HEK293 (cell line): ENCODE measurements around the gene GPER1.

ENCODE experiments used
- CTCF ChIA-PET: fragments of 350-600 bp; formaldehyde crosslinking; extraction: SDS; loops from one replicate; lab custom pipeline; 2021; ENCODE audit warnings: antibody characterized with exemption; lab: Yijun Ruan, JAX
- POLR2A ChIA-PET: fragments of 300-600 bp; formaldehyde crosslinking; extraction: SDS; loops from one replicate; lab custom pipeline; 2020; ENCODE audit warnings: antibody characterized with exemption, inconsistent platforms; lab: Yijun Ruan, JAX
- H3K27ac ChIP-seq: fragments of 200-500 bp; sonication (Bioruptor generic); 2 replicates; pipeline ENCODE4 v1.5.1; 2014; ENCODE audit warnings: low read depth, low read length, control low read depth, inconsistent platforms; ENCODE audit errors: extremely low read depth
- H3K36me3 ChIP-seq, 2 experiments: fragments of 200-500 bp in 1 of 2; sonication (Bioruptor generic) in 1 of 2; 1 replicate in 1 of 2; 2 replicates in 1 of 2; pipeline ENCODE4 v1.5.1; 2014 to 2017; ENCODE audit warnings: inconsistent platforms in 2 of 2, low read length in 2 of 2; ENCODE audit not compliant: control insufficient read depth in 2 of 2, insufficient read depth in 1 of 2
- H3K4me1 ChIP-seq: fragments of 200-500 bp; sonication (Bioruptor generic); 2 replicates; pipeline ENCODE4 v1.5.1; 2014; ENCODE audit warnings: mild to moderate bottlenecking, low read length, inconsistent platforms; ENCODE audit not compliant: control insufficient read depth, insufficient read depth
- H3K4me3 ChIP-seq: 2 replicates; pipeline ENCODE4 v1.5.1; 2011; ENCODE audit warnings: low read depth, mild to moderate bottlenecking, control low read depth, low read length, moderate library complexity
- H3K9me3 ChIP-seq: fragments of 200-500 bp; sonication (Bioruptor generic); 2 replicates; pipeline ENCODE4 v1.5.1; 2014; ENCODE audit warnings: low read depth, low read length, inconsistent platforms; ENCODE audit not compliant: control insufficient read depth, insufficient read depth
- FEZF1 ChIP-seq: fragments of 450-650 bp; formaldehyde crosslinking; IDR thresholded peaks from 2 replicates; pipeline ENCODE4 v1.5.1; 2016; ENCODE audit warnings: missing biosample characterization, missing genetic modification characterization
- GLIS2 ChIP-seq: fragments of 450-650 bp; formaldehyde crosslinking; IDR thresholded peaks from 2 replicates; pipeline ENCODE4 v1.5.1; 2016; ENCODE audit warnings: missing biosample characterization, missing genetic modification characterization
- HOXA7 ChIP-seq: sonication (generic); formaldehyde crosslinking; IDR thresholded peaks from 2 replicates; pipeline ENCODE4 v1.8.1; 2022; ENCODE audit warnings: missing genetic modification reagents, borderline replicate concordance
- INSM2 ChIP-seq: fragments of 450-650 bp; formaldehyde crosslinking; IDR thresholded peaks from 2 replicates; pipeline ENCODE4 v1.5.1; 2016; ENCODE audit warnings: missing biosample characterization, missing genetic modification characterization
- OSR2 ChIP-seq: fragments of 450-650 bp; formaldehyde crosslinking; IDR thresholded peaks from 2 replicates; pipeline ENCODE4 v1.5.1; 2016; ENCODE audit warnings: missing biosample characterization, missing genetic modification characterization
- SCRT2 ChIP-seq: fragments of 450-650 bp; formaldehyde crosslinking; IDR thresholded peaks from 2 replicates; pipeline ENCODE4 v1.5.1; 2016; ENCODE audit warnings: missing biosample characterization, missing genetic modification characterization
- TRIM28 ChIP-seq: IDR thresholded peaks from 2 replicates; pipeline ENCODE4 v1.6.1; 2011; ENCODE audit warnings: low read length, control low read depth, borderline replicate concordance
- ZEB2 ChIP-seq: fragments of 450-650 bp; formaldehyde crosslinking; IDR thresholded peaks from 2 replicates; pipeline ENCODE4 v1.5.1; 2016; ENCODE audit warnings: missing biosample characterization, missing genetic modification characterization
- ZNF155 ChIP-seq: fragments of 450-650 bp; formaldehyde crosslinking; IDR thresholded peaks from 2 replicates; pipeline ENCODE4 v1.5.1; 2016; ENCODE audit warnings: missing biosample characterization, missing genetic modification characterization
- ZNF239 ChIP-seq: fragments of 450-650 bp; formaldehyde crosslinking; IDR thresholded peaks from 2 replicates; pipeline ENCODE4 v1.5.1; 2016; ENCODE audit warnings: missing biosample characterization, missing genetic modification characterization
- ZNF391 ChIP-seq: fragments of 450-650 bp; formaldehyde crosslinking; IDR thresholded peaks from 2 replicates; pipeline ENCODE4 v1.5.1; 2016; ENCODE audit warnings: low read depth, missing biosample characterization, missing genetic modification characterization, borderline replicate concordance
- ZNF404 ChIP-seq: fragments of 450-650 bp; formaldehyde crosslinking; IDR thresholded peaks from 2 replicates; pipeline ENCODE4 v1.5.1; 2017; ENCODE audit warnings: missing biosample characterization, missing genetic modification characterization
- ZNF449 ChIP-seq: fragments of 450-650 bp; formaldehyde crosslinking; IDR thresholded peaks from 2 replicates; pipeline ENCODE4 v1.5.1; 2017; ENCODE audit warnings: missing biosample characterization, mild to moderate bottlenecking, missing genetic modification characterization, moderate library complexity
- ZNF558 ChIP-seq: fragments of 450-650 bp; formaldehyde crosslinking; IDR thresholded peaks from 2 replicates; pipeline ENCODE4 v1.5.1; 2016; ENCODE audit warnings: missing biosample characterization, missing genetic modification characterization
- ZNF626 ChIP-seq: fragments of 450-650 bp; sonication (Bioruptor Pico); formaldehyde crosslinking; IDR thresholded peaks from 2 replicates; pipeline ENCODE4 v1.5.1; 2018; ENCODE audit warnings: missing biosample characterization, missing genetic modification characterization, inconsistent platforms
- ZNF629 ChIP-seq: fragments of 450-650 bp; formaldehyde crosslinking; IDR thresholded peaks from 2 replicates; pipeline ENCODE4 v1.5.1; 2017; ENCODE audit warnings: missing biosample characterization, missing genetic modification characterization
- ZNF654 ChIP-seq: fragments of 450-650 bp; formaldehyde crosslinking; IDR thresholded peaks from 2 replicates; pipeline ENCODE4 v1.5.1; 2016; ENCODE audit warnings: low read depth, missing biosample characterization, missing genetic modification characterization
- ZNF658 ChIP-seq: fragments of 450-650 bp; formaldehyde crosslinking; IDR thresholded peaks from 2 replicates; pipeline ENCODE4; 2016; ENCODE audit warnings: missing biosample characterization, missing genetic modification characterization
- ZNF707 ChIP-seq: fragments of 450-650 bp; formaldehyde crosslinking; IDR thresholded peaks from 2 replicates; pipeline ENCODE4 v1.5.1; 2016; ENCODE audit warnings: missing biosample characterization, missing genetic modification characterization
- ZNF776 ChIP-seq: fragments of 450-650 bp; formaldehyde crosslinking; IDR thresholded peaks from 2 replicates; pipeline ENCODE4 v1.5.0; 2017; ENCODE audit warnings: missing biosample characterization, missing genetic modification characterization, borderline replicate concordance
- ZNF777 ChIP-seq: fragments of 450-650 bp; formaldehyde crosslinking; IDR thresholded peaks from 2 replicates; pipeline ENCODE4 v1.5.1; 2017; ENCODE audit warnings: missing biosample characterization, missing genetic modification characterization, borderline replicate concordance
- ZNF791 ChIP-seq: fragments of 450-650 bp; formaldehyde crosslinking; IDR thresholded peaks from 2 replicates; pipeline ENCODE4 v1.5.1; 2016; ENCODE audit warnings: missing biosample characterization, missing genetic modification characterization

Gene GPER1

GRCh38 chr7:1105189-1105588, 17.3 kb downstream of the GPER1 start:
- CTCF ChIA-PET: interaction anchor here (1.3 to 1.5 kb wide), 2 partner anchors 18 to 19 kb away, joined by 4 to 6 read pairs; no protein-coding TSS in a partner anchor
- Histone ChIP-seq H3K9me3 (no peaks in the 10 kb centered on the region), H3K27ac (no peak overlapping the region), H3K36me3 (no peaks in the 10 kb centered on the region), H3K4me3 (no peak overlapping the region), H3K4me1 (no peaks in the 10 kb centered on the region; the same call in 1 of the 2 replicates)
- POLR2A ChIA-PET: no interaction called here
- TF ChIP-seq ZEB2 (tag by site-specific recombination) (no peak), FEZF1 (tag by site-specific recombination) (no peak), ZNF449 (tag by site-specific recombination) (no peak)

GRCh38 chr7:1106063-1106792, 18.3 kb downstream of the GPER1 start:
- Histone ChIP-seq H3K4me1 (no peaks in the 10 kb centered on the region), H3K27ac (no peak overlapping the region), H3K36me3 (no peaks in the 10 kb centered on the region), H3K4me3 (no peak overlapping the region), H3K9me3 (no peaks in the 10 kb centered on the region)
- TF ChIP-seq ZNF239 (tag by site-specific recombination) (no peak), ZNF707 (tag by site-specific recombination) (no peak), TRIM28 (no peak), OSR2 (no peak), GLIS2 (no peak), ZNF776 (tag by site-specific recombination) (no peak), ZNF658 (tag by site-specific recombination) (no peak), INSM2 (tag by site-specific recombination) (no peak), SCRT2 (no peak), HOXA7 (CRISPR knock-in tag) (no peak), ZNF777 (tag by site-specific recombination) (no peak), ZNF155 (tag by site-specific recombination) (no peak), ZNF791 (tag by site-specific recombination) (no peak), ZNF404 (tag by site-specific recombination) (no peak), ZNF558 (tag by site-specific recombination) (no peak), ZNF626 (no peak), ZNF654 (no peak), ZNF391 (tag by site-specific recombination) (no peak), ZNF629 (no peak)
- ChIA-PET POLR2A (no interaction called here), CTCF (interaction anchor here (1.0 kb wide), 1 partner anchor 113 kb away, joined by 3 read pairs; no protein-coding TSS in a partner anchor)
